Psoas muscle (tissue), 8 donors: ENCODE measurements around the gene MAP3K6. TPM values are rescaled to one million over a fixed set of nuclear protein-coding genes. Genes with fewer than 3 reads are reported as not detected.
A peak's percentile ranks its signal among the peaks of the same experiment; 100 is the strongest.

Experiments used
- ATAC-seq, 4 donors: fragments of 200-7000 bp; cut with Tn5 transposase; one replicate each; pipeline ENCODE4 v1.9.1; 2020; ENCODE audit warnings: moderate library complexity in 3 of 4, mild to moderate bottlenecking in 2 of 4
- DNase-seq, 2 donors: peaks; one replicate each; pipeline ENCODE4 v3.0.0-alpha.2; 2020
- H3K27ac ChIP-seq: fragments of 200-600 bp; one replicate; pipeline ENCODE4 v1.8.0; 2022
- H3K27me3 ChIP-seq, 3 donors: fragments of 200-600 bp in 1 of 3; one replicate each; pipeline versions ENCODE4 v1.6.1 to v1.8.0; 2013 to 2022; ENCODE audit warnings: low read length in 2 of 3, mild to moderate bottlenecking in 2 of 3, moderate library complexity in 1 of 3; ENCODE audit not compliant: insufficient read depth in 3 of 3
- H3K36me3 ChIP-seq, 2 donors: fragments of 200-600 bp in 1 of 2; one replicate each; pipeline versions ENCODE4 v1.6.1 to v1.8.0; 2013 to 2022; ENCODE audit warnings: low read depth in 1 of 2, mild to moderate bottlenecking in 1 of 2, moderate library complexity in 1 of 2; ENCODE audit not compliant: insufficient read depth in 1 of 2
- H3K4me1 ChIP-seq: fragments of 200-600 bp; one replicate; pipeline ENCODE4 v1.8.0; 2022
- H3K4me3 ChIP-seq: fragments of 200-600 bp; one replicate; pipeline ENCODE4 v1.8.0; 2022; ENCODE audit warnings: mild to moderate bottlenecking
- H3K9me3 ChIP-seq: fragments of 200-600 bp; one replicate; pipeline ENCODE4 v1.8.0; 2022
- WGBS, 3 donors: extraction: QIAGEN DNeasy Blood & Tissue Kit; methylation state at CpG; one replicate each; pipeline versions ENCODE4 v1.1.6 to v1.1.7; 2013; 5-methylcytosine and 5-hydroxymethylcytosine counted together
- intact Hi-C, 2 donors: fragments of 100-400 bp; cut with DNase I; formaldehyde crosslinking; loops; one replicate each; pipeline versions ENCODE4 v1.11.0 to v1.14.2; 2022
- polyA plus RNA-seq, 3 donors: library from polyadenylated mRNA; stranded (reverse); fragments of 200-250 nt; gene quantifications; one replicate each; pipeline ENCODE4 v1.2.3, GENCODE V29; 2013
- total RNA-seq, 4 donors: library from RNA; stranded (reverse); fragmentation: NEBNext Ultra II Directional in 2 of 4; extraction: Animal tissue kit (Norgen Biotek cat#: 25700) in 2 of 4; gene quantifications; one replicate each; pipeline versions ENCODE4 v1.2.1 to v1.2.4, GENCODE V29; 2021 to 2023
- TF ChIP-seq, protein P1 (sequence below): fragments of 200-600 bp; IDR thresholded peaks from one replicate; pipeline ENCODE4 v1.8.0; 2022; ENCODE audit warnings: antibody characterized with exemption
- donor health status: healthy with polysubstance abuse.
- donor health status: DM: no; HTN: no; CAD: no; lungs with moderate emphysema.
- donor health status: Bipolar disorder and iron deficiency.
- donor health status: healthy.
- donor health status: DM: yes; HTN: yes; CAD: no.
- donor health status: DM: no; HTN: no; CAD: no.
- donor health status: DM: no; HTN: no; CAD: no.
- donor health status: DM: yes; HTN: yes; CAD: no.

MAP3K6 gene
- total and polyA plus RNA-seq, 7 donors = 11.1 to 29.8 (median 17.6) TPM

DNA sequence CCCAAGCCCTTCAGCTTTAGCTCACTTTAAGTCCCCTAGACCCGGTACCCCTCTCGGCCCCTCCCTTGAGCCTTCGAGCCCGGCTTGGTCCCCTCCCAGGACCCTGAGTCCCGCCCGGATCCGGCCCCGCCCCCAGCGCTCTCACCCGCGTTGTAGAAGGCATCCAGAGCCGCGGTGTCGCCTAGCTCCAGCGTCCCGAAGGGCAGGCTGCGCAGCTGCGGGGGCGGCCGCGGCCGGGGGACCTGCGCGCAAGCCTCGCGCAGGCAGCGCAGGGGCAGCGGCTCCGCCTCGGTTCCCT, 699 bp downstream of the MAP3K6 start:
- DNase-seq = peak; percentile 90 to 93
- H3K4me3 ChIP-seq = peak overlapping the region; percentile 72
- intact Hi-C loops = loop anchor here in 1 of 2 donors (1.0 kb wide), 1 partner anchor 22 kb away; no protein-coding TSS in a partner anchor
- peak overlapping the region; percentile 86 for H3K27ac ChIP-seq
- no peaks in the 10 kb centered on the region for H3K27me3 ChIP-seq
- 0 to 1% (median 1%) methylated on average over 29 to 30 of the region's 30 CpGs for WGBS, 3 donors
- H3K4me1 ChIP-seq = peaks cover 17% of the 10 kb centered on the region
- ATAC-seq = peak; percentile 61 to 71 (median 64)
- peaks cover 0 to 30% of the 10 kb centered on the region in 2 donors for H3K36me3 ChIP-seq
- TF ChIP-seq, protein P1, sequence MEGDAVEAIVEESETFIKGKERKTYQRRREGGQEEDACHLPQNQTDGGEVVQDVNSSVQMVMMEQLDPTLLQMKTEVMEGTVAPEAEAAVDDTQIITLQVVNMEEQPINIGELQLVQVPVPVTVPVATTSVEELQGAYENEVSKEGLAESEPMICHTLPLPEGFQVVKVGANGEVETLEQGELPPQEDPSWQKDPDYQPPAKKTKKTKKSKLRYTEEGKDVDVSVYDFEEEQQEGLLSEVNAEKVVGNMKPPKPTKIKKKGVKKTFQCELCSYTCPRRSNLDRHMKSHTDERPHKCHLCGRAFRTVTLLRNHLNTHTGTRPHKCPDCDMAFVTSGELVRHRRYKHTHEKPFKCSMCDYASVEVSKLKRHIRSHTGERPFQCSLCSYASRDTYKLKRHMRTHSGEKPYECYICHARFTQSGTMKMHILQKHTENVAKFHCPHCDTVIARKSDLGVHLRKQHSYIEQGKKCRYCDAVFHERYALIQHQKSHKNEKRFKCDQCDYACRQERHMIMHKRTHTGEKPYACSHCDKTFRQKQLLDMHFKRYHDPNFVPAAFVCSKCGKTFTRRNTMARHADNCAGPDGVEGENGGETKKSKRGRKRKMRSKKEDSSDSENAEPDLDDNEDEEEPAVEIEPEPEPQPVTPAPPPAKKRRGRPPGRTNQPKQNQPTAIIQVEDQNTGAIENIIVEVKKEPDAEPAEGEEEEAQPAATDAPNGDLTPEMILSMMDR = no peak
- H3K9me3 ChIP-seq = no peaks in the 10 kb centered on the region

GRCh38 chr1:27365372-27366112, 1.2 kb downstream of the MAP3K6 start:
- Histone ChIP-seq H3K4me1 (peaks cover 17% of the 10 kb centered on the region), H3K27me3 (no peaks in the 10 kb centered on the region), H3K36me3 (peaks cover 0 to 34% of the 10 kb centered on the region in 2 donors), H3K27ac (peak overlapping the region; percentile 86), H3K9me3 (no peaks in the 10 kb centered on the region), H3K4me3 (peak overlapping the region; percentile 72)
- 3 to 4% (median 4%) methylated on average over 36 to 40 of the region's 40 CpGs for WGBS, 3 donors
- ATAC-seq (peak; percentile 76 to 84 (median 78)), DNase-seq (peak; percentile 89 to 93)
- intact Hi-C loops = loop anchor here in 1 of 2 donors (1.0 kb wide), 1 partner anchor 23 kb away; no protein-coding TSS in a partner anchor
- TF ChIP-seq, protein P1 = no peak

DNA sequence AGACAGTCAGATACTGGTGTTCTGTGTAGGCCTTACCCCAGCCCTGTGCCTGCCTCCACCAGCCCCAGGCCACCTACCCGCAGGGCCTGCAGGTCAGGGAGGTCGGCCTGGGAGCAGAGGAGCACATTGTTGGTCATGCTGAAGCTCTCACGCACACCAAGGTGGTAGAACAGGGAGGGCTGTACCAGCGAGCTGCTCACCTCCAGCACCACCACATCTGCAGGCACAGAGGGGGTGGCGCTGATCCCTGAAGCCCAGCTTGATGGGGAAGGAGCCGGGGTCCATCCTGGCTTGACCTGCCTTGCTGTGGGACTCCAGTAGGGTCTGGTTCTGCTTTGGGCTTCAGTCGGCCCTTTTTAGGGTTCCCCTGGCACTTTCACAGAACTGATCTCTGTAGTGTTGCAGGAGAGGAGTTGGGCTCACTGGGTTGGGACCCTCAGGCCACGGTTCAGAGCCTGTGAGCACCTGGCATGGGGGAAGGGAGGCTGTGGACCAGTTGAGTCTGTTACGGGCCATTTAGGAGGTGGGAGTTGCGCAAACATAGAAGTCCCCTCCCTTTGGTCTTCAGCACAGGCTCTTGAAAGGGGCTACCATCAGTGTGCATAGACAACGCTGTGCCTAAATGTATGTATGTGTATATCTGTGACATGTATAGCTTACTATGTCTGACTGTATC, 1.9 kb downstream of the MAP3K6 start:
- Histone ChIP-seq H3K27ac (peak overlapping the region; percentile 86), H3K27me3 (no peaks in the 10 kb centered on the region), H3K4me3 (peak overlapping the region; percentile 72), H3K4me1 (peaks cover 17% of the 10 kb centered on the region), H3K9me3 (no peaks in the 10 kb centered on the region), H3K36me3 (peaks cover 0 to 36% of the 10 kb centered on the region in 2 donors)
- 69 to 77% (median 73%) methylated on average over 11 of the region's 11 CpGs for WGBS, 3 donors
- peak in 1 of 4 donors; percentile 1 for ATAC-seq
- TF ChIP-seq, protein P1 = no peak
- intact Hi-C loops = loop anchor here in 1 of 2 donors (5.0 kb wide), 1 partner anchor 38 kb away; no protein-coding TSS in a partner anchor
- DNase-seq = no peak

GRCh38 chr1:27363766-27364695, 2.7 kb downstream of the MAP3K6 start:
- no peaks in the 10 kb centered on the region for H3K27me3 ChIP-seq
- no peak overlapping the region for H3K27ac ChIP-seq
- TF ChIP-seq, protein P1 = no peak
- DNase-seq (no peak), ATAC-seq (no peak)
- H3K4me1 ChIP-seq = peaks cover 17% of the 10 kb centered on the region
- peak overlapping the region; percentile 72 for H3K4me3 ChIP-seq
- H3K9me3 ChIP-seq = no peaks in the 10 kb centered on the region
- WGBS, 3 donors = 87 to 90% (median 89%) methylated on average over 26 of the region's 26 CpGs
- peaks cover 0 to 44% of the 10 kb centered on the region in 2 donors for H3K36me3 ChIP-seq
- intact Hi-C loops = loop anchor here in 1 of 2 donors (5.0 kb wide), 1 partner anchor 37 kb away; no protein-coding TSS in a partner anchor
